H1 (cell line): ENCODE measurements around the gene PCDHGB1.

Experiments used
- CTCF ChIP-seq, 3 experiments: IDR thresholded peaks; 1 replicate in 2 of 3; 2 replicates in 1 of 3; pipeline versions ENCODE4 v1.5.1 to v1.6.1; 2011; ENCODE audit warnings: low read length in 3 of 3, mild to moderate bottlenecking in 3 of 3, inconsistent platforms in 2 of 3, low read depth in 1 of 3, moderate library complexity in 1 of 3; ENCODE audit not compliant: insufficient read depth in 1 of 3; ENCODE audit errors: control extremely low read depth in 1 of 3
- JUND ChIP-seq: IDR thresholded peaks from 2 replicates; pipeline ENCODE4 v1.6.1; 2011; ENCODE audit warnings: mild to moderate bottlenecking, improper control_type of control experiment, low read length
- KDM5A ChIP-seq: fragments of 200-600 bp; IDR thresholded peaks from 2 replicates; pipeline ENCODE4 v1.7.1; 2012; ENCODE audit warnings: mild to moderate bottlenecking, low read length, inconsistent platforms, mixed read lengths
- MAX ChIP-seq: IDR thresholded peaks from 2 replicates; pipeline ENCODE4 v1.6.1; 2012; ENCODE audit warnings: inconsistent platforms
- POLR2A ChIP-seq, 2 experiments: IDR thresholded peaks; 1 replicate in 1 of 2; 2 replicates in 1 of 2; pipeline ENCODE4 v1.6.1; 2011; ENCODE audit warnings: low read depth in 2 of 2, low read length in 2 of 2, mild to moderate bottlenecking in 2 of 2; ENCODE audit errors: control extremely low read depth in 1 of 2
- POLR2AphosphoS5 ChIP-seq: IDR thresholded peaks from 2 replicates; pipeline ENCODE4 v1.6.1; 2011; ENCODE audit warnings: low read depth, low read length
- SIN3A ChIP-seq, 2 experiments: IDR thresholded peaks in 1 of 2; conservative IDR thresholded peaks in 1 of 2; 2 replicates each; pipeline ENCODE4 v1.6.1; 2011 to 2012; ENCODE audit warnings: low read length in 2 of 2, improper control_type of control experiment in 1 of 2, low read depth in 1 of 2, mild to moderate bottlenecking in 1 of 2
- SUZ12 ChIP-seq: fragments of 200-600 bp; sonication (generic); IDR thresholded peaks from 2 replicates; pipeline ENCODE4 v1.6.1; 2012; ENCODE audit warnings: mild to moderate bottlenecking, inconsistent platforms, low read length, moderate library complexity, mixed read lengths
- TCF12 ChIP-seq: IDR thresholded peaks from 2 replicates; pipeline ENCODE4 v1.6.1; 2011; ENCODE audit warnings: low read depth, mild to moderate bottlenecking, low read length
- ZNF274 ChIP-seq: IDR thresholded peaks from 2 replicates; pipeline ENCODE4 v1.7.0; 2012; ENCODE audit warnings: low read length, borderline replicate concordance; ENCODE audit errors: extremely low read depth

GRCh38 chr5:141382469-141383294 lies 32.8 kb downstream of the PCDHGB1 start, which contains the start of gene PCDHGA7:
- TF ChIP-seq POLR2A (IDR thresholded peaks at IDR 0.05; ENCODE audit: control extremely low read depth in 1 of 2, low read depth in 2 of 2, low read length in 2 of 2) = no peak
- no peak for TF ChIP-seq SUZ12
- no peak for TF ChIP-seq MAX
- no peak for TF ChIP-seq JUND
- TF ChIP-seq KDM5A = no peak
- TF ChIP-seq SIN3A (conservative IDR thresholded peaks at IDR 0.05 in 1 of 2, IDR thresholded peaks at IDR 0.05 in 1 of 2; ENCODE audit: low read depth in 1 of 2, low read length in 2 of 2) = no peak
- TF ChIP-seq ZNF274 = no peak
- no peak for TF ChIP-seq CTCF (IDR thresholded peaks at IDR 0.05; ENCODE audit: control extremely low read depth in 1 of 3, insufficient read depth in 1 of 3, low read depth in 1 of 3, low read length in 3 of 3)
- TF ChIP-seq POLR2AphosphoS5 = no peak
- TF ChIP-seq TCF12 = no peak
